H1 (cell line): ENCODE results near the gene CYBRD1. TPM values are rescaled to one million over a fixed set of nuclear protein-coding genes. Genes with fewer than 3 reads are reported as not detected.

ENCODE experiments used
- CHD1 ChIP-seq: IDR thresholded peaks from 2 replicates; pipeline ENCODE4 v1.6.1; 2012; ENCODE audit warnings: low read depth, low read length, improper control_type of control experiment
- CHD2 ChIP-seq: IDR thresholded peaks from 2 replicates; pipeline ENCODE4 v1.6.1; 2012; ENCODE audit warnings: low read length, improper control_type of control experiment
- EGR1 ChIP-seq: IDR thresholded peaks from 2 replicates; pipeline ENCODE4 v1.6.1; 2011; ENCODE audit warnings: low read depth, low read length, borderline replicate concordance
- KDM1A ChIP-seq: fragments of 200-600, 300-600 bp; sonication (generic); IDR thresholded peaks from 2 replicates; pipeline ENCODE4 v1.7.1; 2016; ENCODE audit warnings: mild to moderate bottlenecking, low read length, borderline replicate concordance
- polyA plus RNA-seq, 7 experiments: library from polyadenylated mRNA; depleted of rRNA in 3 of 7; stranded (reverse) in 5 of 7; unstranded in 2 of 7; fragments of >200 nt in 5 of 7; fragments of 200-250 nt in 2 of 7; gene quantifications; 1 replicate in 5 of 7; 2 replicates in 1 of 7; 4 replicates in 1 of 7; pipeline versions ENCODE4 v1.2.1 to v1.2.3, GENCODE V29; 2011 to 2013; ENCODE audit warnings: missing spikeins in 2 of 7, mixed read lengths in 2 of 7
- total RNA-seq: library from RNA; stranded (reverse); fragmentation: NEBNext Ultra II Directional; extraction: Animal tissue kit (Norgen Biotek cat#: 25700); gene quantifications from 2 replicates; pipeline ENCODE4 v1.2.1, GENCODE V29; 2021
- TF ChIP-seq, protein P1 (sequence below): IDR thresholded peaks from 2 replicates; pipeline ENCODE4 v1.6.1; 2012; ENCODE audit warnings: inconsistent platforms
- TF ChIP-seq, protein P2 (sequence below), 3 experiments: IDR thresholded peaks; 1 replicate in 2 of 3; 2 replicates in 1 of 3; pipeline versions ENCODE4 v1.5.1 to v1.6.1; 2011; ENCODE audit warnings: low read length in 3 of 3, mild to moderate bottlenecking in 3 of 3, inconsistent platforms in 2 of 3, low read depth in 1 of 3, moderate library complexity in 1 of 3; ENCODE audit not compliant: insufficient read depth in 1 of 3; ENCODE audit errors: control extremely low read depth in 1 of 3

The CYBRD1 gene
- total and polyA plus RNA-seq, 2 of the 8 experiments (the other 6 are each of a cell fraction or from before 2014, with no cell fraction given), result 10.7 to 12.6 TPM

DNA sequence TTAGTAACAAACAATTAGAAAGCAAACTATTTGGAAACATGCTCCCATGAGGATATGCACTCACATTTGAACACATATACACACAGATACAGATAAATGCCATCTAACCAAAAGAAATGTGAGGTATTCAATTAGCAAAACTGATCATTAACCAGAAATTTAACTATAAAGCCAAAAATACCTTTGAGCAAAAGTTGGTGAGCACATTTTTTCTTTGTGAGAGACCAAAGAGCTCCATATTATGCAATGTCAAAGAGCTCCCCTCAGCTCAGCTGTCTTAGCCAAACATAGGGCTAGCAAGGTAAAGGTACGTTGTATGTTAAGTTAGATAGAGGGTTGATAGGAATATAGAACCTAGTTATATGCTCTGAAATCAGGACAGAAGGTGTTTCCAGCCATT lies 43.8 kb downstream of the CYBRD1 start (continued):
- TF ChIP-seq, protein P1, sequence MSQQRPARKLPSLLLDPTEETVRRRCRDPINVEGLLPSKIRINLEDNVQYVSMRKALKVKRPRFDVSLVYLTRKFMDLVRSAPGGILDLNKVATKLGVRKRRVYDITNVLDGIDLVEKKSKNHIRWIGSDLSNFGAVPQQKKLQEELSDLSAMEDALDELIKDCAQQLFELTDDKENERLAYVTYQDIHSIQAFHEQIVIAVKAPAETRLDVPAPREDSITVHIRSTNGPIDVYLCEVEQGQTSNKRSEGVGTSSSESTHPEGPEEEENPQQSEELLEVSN, result no peak
- no peak for TF ChIP-seq EGR1
- TF ChIP-seq CHD1, result no peak
- TF ChIP-seq, protein P2, sequence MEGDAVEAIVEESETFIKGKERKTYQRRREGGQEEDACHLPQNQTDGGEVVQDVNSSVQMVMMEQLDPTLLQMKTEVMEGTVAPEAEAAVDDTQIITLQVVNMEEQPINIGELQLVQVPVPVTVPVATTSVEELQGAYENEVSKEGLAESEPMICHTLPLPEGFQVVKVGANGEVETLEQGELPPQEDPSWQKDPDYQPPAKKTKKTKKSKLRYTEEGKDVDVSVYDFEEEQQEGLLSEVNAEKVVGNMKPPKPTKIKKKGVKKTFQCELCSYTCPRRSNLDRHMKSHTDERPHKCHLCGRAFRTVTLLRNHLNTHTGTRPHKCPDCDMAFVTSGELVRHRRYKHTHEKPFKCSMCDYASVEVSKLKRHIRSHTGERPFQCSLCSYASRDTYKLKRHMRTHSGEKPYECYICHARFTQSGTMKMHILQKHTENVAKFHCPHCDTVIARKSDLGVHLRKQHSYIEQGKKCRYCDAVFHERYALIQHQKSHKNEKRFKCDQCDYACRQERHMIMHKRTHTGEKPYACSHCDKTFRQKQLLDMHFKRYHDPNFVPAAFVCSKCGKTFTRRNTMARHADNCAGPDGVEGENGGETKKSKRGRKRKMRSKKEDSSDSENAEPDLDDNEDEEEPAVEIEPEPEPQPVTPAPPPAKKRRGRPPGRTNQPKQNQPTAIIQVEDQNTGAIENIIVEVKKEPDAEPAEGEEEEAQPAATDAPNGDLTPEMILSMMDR (IDR thresholded peaks at IDR 0.05; ENCODE audit: control extremely low read depth in 1 of 3, insufficient read depth in 1 of 3, low read depth in 1 of 3, low read length in 3 of 3), result no peak
- TF ChIP-seq KDM1A, result no peak
- no peak for TF ChIP-seq CHD2
